ENCODE measurements around the gene EML1.

The EML1 gene

DNA sequence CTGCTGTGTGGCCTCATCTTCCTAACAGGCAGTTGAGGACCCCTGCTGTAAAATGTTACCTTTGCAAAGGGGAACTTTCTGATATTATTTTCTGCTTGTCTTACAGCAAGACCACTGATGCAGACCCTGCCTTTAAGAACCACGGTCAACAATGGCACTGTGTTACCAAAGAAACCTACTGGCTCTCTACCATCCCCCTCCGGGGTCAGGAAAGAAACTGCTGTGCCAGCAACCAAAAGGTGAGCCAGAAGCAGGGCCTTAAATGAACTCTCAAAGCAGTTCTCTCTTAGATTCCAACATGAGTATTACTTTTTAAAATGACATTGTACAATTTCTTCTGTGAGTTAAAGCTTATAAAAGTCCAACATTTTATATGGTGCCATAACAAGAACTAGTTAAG, 72.2 kb downstream of the EML1 start:
- no peaks in the 10 kb centered on the region; the same call in 1 of the 2 replicates for H3K4me1 ChIP-seq
- no peaks in the 10 kb centered on the region for H3K36me3 ChIP-seq
- no peak for DNase-seq
- no peaks in the 10 kb centered on the region for H3K9me3 ChIP-seq
- TF ChIP-seq, protein P1, sequence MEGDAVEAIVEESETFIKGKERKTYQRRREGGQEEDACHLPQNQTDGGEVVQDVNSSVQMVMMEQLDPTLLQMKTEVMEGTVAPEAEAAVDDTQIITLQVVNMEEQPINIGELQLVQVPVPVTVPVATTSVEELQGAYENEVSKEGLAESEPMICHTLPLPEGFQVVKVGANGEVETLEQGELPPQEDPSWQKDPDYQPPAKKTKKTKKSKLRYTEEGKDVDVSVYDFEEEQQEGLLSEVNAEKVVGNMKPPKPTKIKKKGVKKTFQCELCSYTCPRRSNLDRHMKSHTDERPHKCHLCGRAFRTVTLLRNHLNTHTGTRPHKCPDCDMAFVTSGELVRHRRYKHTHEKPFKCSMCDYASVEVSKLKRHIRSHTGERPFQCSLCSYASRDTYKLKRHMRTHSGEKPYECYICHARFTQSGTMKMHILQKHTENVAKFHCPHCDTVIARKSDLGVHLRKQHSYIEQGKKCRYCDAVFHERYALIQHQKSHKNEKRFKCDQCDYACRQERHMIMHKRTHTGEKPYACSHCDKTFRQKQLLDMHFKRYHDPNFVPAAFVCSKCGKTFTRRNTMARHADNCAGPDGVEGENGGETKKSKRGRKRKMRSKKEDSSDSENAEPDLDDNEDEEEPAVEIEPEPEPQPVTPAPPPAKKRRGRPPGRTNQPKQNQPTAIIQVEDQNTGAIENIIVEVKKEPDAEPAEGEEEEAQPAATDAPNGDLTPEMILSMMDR (IDR thresholded peaks at IDR 0.05; ENCODE audit: low read depth, low read length) = no peak
- no peak overlapping the region for H3K4me3 ChIP-seq (ENCODE audit: low read depth, low read length)
- H3K27me3 ChIP-seq = no peaks in the 10 kb centered on the region

DNA sequence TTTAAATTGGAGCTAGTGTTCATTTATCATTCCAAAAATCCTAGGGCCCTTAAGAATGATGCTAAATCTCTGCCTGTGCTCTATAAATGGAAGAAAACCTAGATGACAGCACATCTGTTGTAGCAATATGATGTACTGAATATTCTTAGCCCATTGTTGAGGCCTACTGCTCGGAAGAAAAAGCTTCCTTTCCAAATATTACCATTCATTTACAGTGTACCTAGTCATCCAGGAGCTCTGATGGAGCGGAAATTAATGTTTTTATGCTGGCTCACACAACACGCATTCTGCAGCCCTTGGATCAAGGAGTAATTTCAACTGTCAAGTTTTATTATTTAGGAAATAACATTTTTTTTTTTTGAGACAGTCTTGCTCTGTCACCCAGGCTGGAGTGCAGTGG, 77.4 kb downstream of the EML1 start:
- DNase-seq = no peak
- Histone ChIP-seq H3K4me1 (peaks cover 20% of the 10 kb centered on the region), H3K27me3 (peaks cover 6% of the 10 kb centered on the region), H3K36me3 (no peaks in the 10 kb centered on the region), H3K9me3 (no peaks in the 10 kb centered on the region), H3K4me3 (ENCODE audit: low read depth, low read length) (no peak overlapping the region)
- TF ChIP-seq, protein P1 (IDR thresholded peaks at IDR 0.05; ENCODE audit: low read depth, low read length) = no peak

DNA sequence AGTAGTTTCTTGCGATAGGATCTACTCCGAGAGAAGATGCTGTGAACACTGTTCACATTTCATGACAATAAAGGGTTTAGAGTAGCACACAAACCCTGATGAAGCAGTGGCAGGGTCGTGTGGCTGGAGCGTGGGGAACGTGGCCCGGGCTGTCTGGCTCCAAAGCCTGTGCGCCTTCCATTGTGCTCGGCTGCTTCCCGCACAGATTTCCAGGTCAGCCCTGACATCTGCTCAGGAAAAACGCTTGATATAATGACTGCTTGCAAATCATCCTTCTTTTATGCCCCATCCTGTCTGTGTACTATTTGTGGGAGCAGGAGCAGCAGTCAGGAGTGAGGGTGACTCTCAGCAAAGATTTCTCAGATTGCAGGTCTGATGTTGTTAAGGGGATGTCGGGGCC, 78.6 kb downstream of the EML1 start:
- no peaks in the 10 kb centered on the region for H3K9me3 ChIP-seq
- no peak for DNase-seq
- no peak overlapping the region for H3K4me3 ChIP-seq (ENCODE audit: low read depth, low read length)
- H3K27me3 ChIP-seq = peaks cover 6% of the 10 kb centered on the region
- H3K4me1 ChIP-seq = peaks cover 20% of the 10 kb centered on the region
- H3K36me3 ChIP-seq = no peaks in the 10 kb centered on the region
- TF ChIP-seq, protein P1 (IDR thresholded peaks at IDR 0.05; ENCODE audit: low read depth, low read length) = no peak

DNA sequence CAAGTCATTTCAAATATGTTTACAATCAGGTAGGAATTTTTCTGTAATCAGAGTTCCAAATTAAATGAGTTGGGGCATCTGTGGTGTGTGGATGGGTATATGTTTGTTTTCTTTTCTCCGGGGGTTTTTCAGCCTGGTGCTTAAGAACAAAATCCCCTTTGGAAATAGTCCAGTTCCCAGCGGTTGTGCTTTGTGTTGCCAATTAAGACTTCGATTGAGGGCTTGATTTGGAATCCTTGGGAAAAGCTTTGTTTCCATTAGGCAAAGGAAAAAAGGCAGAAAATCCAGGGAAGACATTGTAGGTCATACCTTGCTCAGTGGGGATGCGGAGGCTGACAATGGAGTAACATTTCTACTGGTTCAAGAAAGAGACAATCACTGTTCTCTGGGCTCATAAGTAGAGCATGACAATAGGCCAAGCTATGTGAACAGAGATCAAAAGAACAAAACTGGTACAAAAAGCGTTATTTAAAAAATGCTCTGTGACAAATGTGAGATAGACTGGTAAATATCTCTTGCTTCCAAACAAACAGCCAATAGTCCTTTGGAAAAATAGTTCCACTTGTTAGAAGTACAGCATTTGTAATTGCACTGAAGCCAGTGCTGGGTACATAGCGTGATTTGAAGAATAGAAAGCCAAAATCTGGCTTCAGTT, 79.7 kb downstream of the EML1 start:
- DNase-seq = no peak
- no peaks in the 10 kb centered on the region for H3K9me3 ChIP-seq
- TF ChIP-seq, protein P1 (IDR thresholded peaks at IDR 0.05; ENCODE audit: low read depth, low read length) = no peak
- H3K4me1 ChIP-seq = peaks cover 20% of the 10 kb centered on the region
- no peaks in the 10 kb centered on the region for H3K36me3 ChIP-seq
- H3K27me3 ChIP-seq = peaks cover 6% of the 10 kb centered on the region
- no peak overlapping the region for H3K4me3 ChIP-seq (ENCODE audit: low read depth, low read length)

DNA sequence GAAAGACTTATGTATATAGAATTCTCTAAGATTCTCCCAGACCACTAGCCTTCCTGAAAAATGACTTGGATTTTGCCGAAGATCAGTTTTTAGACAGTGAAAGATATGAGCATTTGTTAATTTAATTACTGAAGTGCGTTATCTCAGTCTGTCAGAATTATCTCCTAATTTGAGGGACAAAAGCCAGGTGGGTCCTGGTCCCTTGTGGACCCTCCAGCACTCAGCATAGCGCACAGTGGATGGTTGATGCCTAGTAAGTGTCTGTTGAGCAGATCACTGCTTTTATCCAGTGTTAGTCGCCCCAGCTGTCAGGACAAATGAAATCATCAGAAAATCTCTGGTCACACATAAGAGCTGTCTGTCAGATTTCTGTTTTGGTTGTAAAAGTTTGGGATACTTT, 80.4 kb downstream of the EML1 start:
- DNase-seq = peak; percentile 70
- H3K4me1 ChIP-seq = peaks cover 20% of the 10 kb centered on the region
- no peaks in the 10 kb centered on the region for H3K9me3 ChIP-seq
- H3K27me3 ChIP-seq = peaks cover 6% of the 10 kb centered on the region
- H3K36me3 ChIP-seq = no peaks in the 10 kb centered on the region
- no peak overlapping the region for H3K4me3 ChIP-seq (ENCODE audit: low read depth, low read length)
- TF ChIP-seq, protein P1 (IDR thresholded peaks at IDR 0.05; ENCODE audit: low read depth, low read length) = no peak

DNA sequence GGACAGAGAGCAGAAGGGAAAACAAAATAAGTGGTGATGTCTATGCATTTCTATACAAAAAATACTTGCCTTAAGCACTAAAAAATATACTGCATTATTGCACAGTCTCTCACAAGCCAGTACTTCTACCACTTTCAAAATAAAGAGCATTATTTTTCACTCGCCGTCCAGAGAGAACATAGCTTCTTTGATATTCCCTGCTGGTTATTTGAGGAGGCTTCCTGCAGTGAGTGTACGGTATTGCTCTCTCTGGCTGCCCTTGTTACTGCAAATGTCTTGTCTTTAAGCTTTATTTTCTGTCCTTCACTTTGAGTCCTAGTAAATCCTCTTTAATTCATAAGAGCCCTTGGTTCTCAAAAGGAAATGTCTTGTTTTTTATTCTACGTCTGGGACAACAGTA, 81.1 kb downstream of the EML1 start:
- Histone ChIP-seq H3K4me1 (peaks cover 20% of the 10 kb centered on the region), H3K36me3 (no peaks in the 10 kb centered on the region), H3K4me3 (ENCODE audit: low read depth, low read length) (no peak overlapping the region), H3K9me3 (no peaks in the 10 kb centered on the region), H3K27me3 (peaks cover 6% of the 10 kb centered on the region)
- TF ChIP-seq, protein P1 (IDR thresholded peaks at IDR 0.05; ENCODE audit: low read depth, low read length) = no peak
- no peak for DNase-seq
